Measurements from ENCODE around the gene INVS.

Gene INVS

DNA sequence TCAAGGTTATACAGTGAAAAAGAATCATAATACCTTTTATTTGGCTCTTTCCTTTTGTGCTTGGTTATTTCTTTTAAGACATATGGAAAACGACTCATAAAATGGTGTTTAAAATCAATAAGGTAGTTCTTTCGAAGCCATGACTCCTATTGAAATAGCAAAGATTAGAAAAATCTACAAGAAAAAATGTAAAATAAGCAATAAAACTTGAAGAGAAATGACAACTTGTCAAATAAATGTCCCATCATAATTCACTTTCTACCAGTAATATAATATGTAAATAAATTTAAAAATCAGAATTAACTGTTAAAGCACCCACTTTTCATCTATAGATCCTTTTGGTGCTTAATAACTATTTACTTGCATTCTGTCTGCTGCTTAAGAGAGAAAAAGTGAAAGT lies 241.2 kb downstream of the INVS start:
- no peak for DNase-seq

- no peak for DNase-seq
These were observed 242.8 kb downstream of the INVS start for GRCh38 chr9:100341889-100342288.

DNA sequence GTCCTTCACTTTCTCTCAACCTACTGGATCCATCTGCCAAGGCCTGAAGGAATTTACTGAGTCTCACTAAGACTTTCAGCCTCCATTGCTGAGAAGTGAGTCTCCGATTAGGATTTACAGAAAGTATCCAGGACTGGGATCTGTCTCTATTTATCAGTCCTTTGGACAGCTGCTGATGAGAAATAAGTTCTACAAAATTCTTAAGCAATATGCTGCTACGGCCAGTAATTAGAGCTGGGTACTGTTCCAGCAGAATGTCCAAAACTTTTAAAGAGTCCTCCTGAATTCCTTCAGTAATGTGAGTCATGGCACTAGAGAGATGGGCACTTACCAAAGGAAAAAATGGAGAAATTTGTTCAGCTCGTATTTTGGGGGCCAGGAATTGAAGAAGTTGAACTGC lies 247.8 kb downstream of the INVS start:
- no peak for DNase-seq

DNA sequence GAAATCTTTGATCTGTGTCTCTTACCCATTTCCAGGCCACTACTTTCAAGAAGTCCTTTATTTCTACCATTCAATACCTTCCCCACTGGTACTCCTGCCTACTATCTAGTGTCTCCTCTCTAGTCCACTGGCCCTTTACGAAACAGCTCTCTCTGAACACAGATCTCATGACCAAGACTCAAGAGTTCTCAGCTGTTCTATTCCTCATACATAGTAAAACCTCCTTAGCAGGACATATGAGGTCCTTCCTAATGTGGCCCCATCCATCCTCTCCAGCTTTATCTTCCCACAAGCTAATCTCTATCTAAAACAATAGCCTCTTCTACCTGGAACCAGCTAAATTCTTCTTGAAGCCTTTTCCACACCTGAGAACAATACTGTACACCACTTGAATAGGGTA lies 251.1 kb downstream of the INVS start:
- DNase-seq = no peak

Data from femur (tissue), 1 donor.